Spleen (tissue), 7 donors: ENCODE results near the gene IFFO2.

Experiments
- POLR2A ChIP-seq, 3 donors: fragments of 450-650 bp; IDR thresholded peaks; one replicate each; pipeline ENCODE4 v1.5.1; 2017; ENCODE audit warnings: antibody characterized with exemption in 3 of 3, mild to moderate bottlenecking in 1 of 3
- POLR2AphosphoS5 ChIP-seq, 3 donors: sonication (generic); formaldehyde crosslinking; IDR thresholded peaks; one replicate each; pipeline ENCODE4 v1.5.1; 2017; ENCODE audit warnings: antibody characterized with exemption in 3 of 3
- TF ChIP-seq, protein P1 (sequence below), 11 experiments: fragments of 200-600 bp in 7 of 11; fragments of 450-650 bp in 4 of 11; sonication (generic) in 4 of 11; IDR thresholded peaks in 8 of 11; conservative IDR thresholded peaks in 3 of 11; 1 replicate in 7 of 11; 2 replicates in 4 of 11; pipeline versions ENCODE4 v1.4.0 to v1.8.0; 2016 to 2021; ENCODE audit warnings: antibody characterized with exemption in 11 of 11, inconsistent platforms in 4 of 11, mild to moderate bottlenecking in 1 of 11
- donor health status: DM: no; HTN: no; CAD: no; lungs with moderate emphysema.
- donor health status: DM: no; HTN: no; CAD: no.
- donor health status: DM: no; HTN: no; CAD: no.

GRCh38 chr1:18927082-18927653 is 29.3 kb downstream of the IFFO2 start:
- TF ChIP-seq POLR2A (IDR thresholded peaks at IDR 0.05): no peak
- TF ChIP-seq, protein P1, sequence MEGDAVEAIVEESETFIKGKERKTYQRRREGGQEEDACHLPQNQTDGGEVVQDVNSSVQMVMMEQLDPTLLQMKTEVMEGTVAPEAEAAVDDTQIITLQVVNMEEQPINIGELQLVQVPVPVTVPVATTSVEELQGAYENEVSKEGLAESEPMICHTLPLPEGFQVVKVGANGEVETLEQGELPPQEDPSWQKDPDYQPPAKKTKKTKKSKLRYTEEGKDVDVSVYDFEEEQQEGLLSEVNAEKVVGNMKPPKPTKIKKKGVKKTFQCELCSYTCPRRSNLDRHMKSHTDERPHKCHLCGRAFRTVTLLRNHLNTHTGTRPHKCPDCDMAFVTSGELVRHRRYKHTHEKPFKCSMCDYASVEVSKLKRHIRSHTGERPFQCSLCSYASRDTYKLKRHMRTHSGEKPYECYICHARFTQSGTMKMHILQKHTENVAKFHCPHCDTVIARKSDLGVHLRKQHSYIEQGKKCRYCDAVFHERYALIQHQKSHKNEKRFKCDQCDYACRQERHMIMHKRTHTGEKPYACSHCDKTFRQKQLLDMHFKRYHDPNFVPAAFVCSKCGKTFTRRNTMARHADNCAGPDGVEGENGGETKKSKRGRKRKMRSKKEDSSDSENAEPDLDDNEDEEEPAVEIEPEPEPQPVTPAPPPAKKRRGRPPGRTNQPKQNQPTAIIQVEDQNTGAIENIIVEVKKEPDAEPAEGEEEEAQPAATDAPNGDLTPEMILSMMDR (IDR thresholded peaks at IDR 0.05 in 8 of 11, conservative IDR thresholded peaks at IDR 0.05 in 3 of 11): no peak
- TF ChIP-seq POLR2AphosphoS5 (IDR thresholded peaks at IDR 0.05): peak in 2 of 3 donors; percentile 29 to 48
